AG04450 (cell line): ENCODE measurements around the gene DTX3L. TPM values are rescaled to one million over a fixed set of nuclear protein-coding genes. Genes with fewer than 3 reads are reported as not detected.

Experiments
- CTCF ChIA-PET: fragments of 300-600, 350-600 bp; formaldehyde crosslinking; extraction: SDS; loops from one replicate; lab custom pipeline; 2022; ENCODE audit warnings: antibody characterized with exemption, inconsistent platforms; lab: Charles Lee
- POLR2A ChIA-PET: fragments of 350-600 bp; formaldehyde crosslinking; extraction: SDS; loops from one replicate; lab custom pipeline; 2021; ENCODE audit warnings: antibody characterized with exemption, inconsistent platforms; lab: Yijun Ruan, JAX
- DNase-seq: peaks from one replicate; pipeline ENCODE4 v3.0.0-alpha.2; 2011; ENCODE audit warnings: low read depth, low spot score
- H3K27ac ChIP-seq: one replicate; pipeline ENCODE4 v1.5.1; 2012; ENCODE audit warnings: low read depth, low read length, control low read depth
- H3K27me3 ChIP-seq: one replicate; pipeline ENCODE4 v1.6.0; 2012; ENCODE audit warnings: low read length; ENCODE audit not compliant: control insufficient read depth, insufficient read depth
- H3K4me3 ChIP-seq: 2 replicates; pipeline ENCODE4 v1.5.1; 2011; ENCODE audit warnings: mild to moderate bottlenecking, low read depth, low read length, control low read depth
- H3K9me3 ChIP-seq: 2 replicates; pipeline ENCODE4 v1.5.1; 2012; ENCODE audit warnings: low read length; ENCODE audit not compliant: control insufficient read depth, insufficient read depth
- CTCF ChIP-seq: IDR thresholded peaks from 2 replicates; pipeline ENCODE4 v1.5.1; 2011; ENCODE audit warnings: low read depth, low read length, control low read depth, inconsistent platforms
- polyA plus RNA-seq: library from polyadenylated mRNA; depleted of rRNA; stranded (reverse); fragments of >200 nt; gene quantifications from 2 replicates; pipeline ENCODE4 v1.2.3, GENCODE V29; 2011

DTX3L gene
- polyA plus RNA-seq, 1 experiment = 7.0 TPM

- H3K4me3 ChIP-seq = no peak overlapping the region
These were observed 34.0 kb downstream of the DTX3L start for GRCh38 chr3:122598151-122598550.

GRCh38 chr3:122598556-122598955 lies 34.4 kb downstream of the DTX3L start:
- POLR2A ChIA-PET = no interaction called here
- H3K9me3 ChIP-seq = no peaks in the 10 kb centered on the region
- no peak for TF ChIP-seq CTCF
- no peak overlapping the region for H3K27ac ChIP-seq
- no peaks in the 10 kb centered on the region for H3K27me3 ChIP-seq
- CTCF ChIA-PET = no interaction called here
- no peak for DNase-seq
- no peak overlapping the region for H3K4me3 ChIP-seq

More at GRCh38 chr3:122598151-122598550, 34.0 kb downstream of the DTX3L start:
- DNase-seq = no peak
- Histone ChIP-seq H3K27ac (no peak overlapping the region), H3K9me3 (no peaks in the 10 kb centered on the region), H3K27me3 (no peaks in the 10 kb centered on the region)
- ChIA-PET CTCF (no interaction called here), POLR2A (no interaction called here)
- no peak for TF ChIP-seq CTCF

GRCh38 chr3:122602011-122602710 lies 38.0 kb downstream of the DTX3L start:
- no peak for TF ChIP-seq CTCF
- no peaks in the 10 kb centered on the region for H3K27me3 ChIP-seq
- POLR2A ChIA-PET = no interaction called here
- DNase-seq = no peak
- H3K27ac ChIP-seq = no peak overlapping the region
- H3K9me3 ChIP-seq = no peaks in the 10 kb centered on the region
- CTCF ChIA-PET = no interaction called here
- no peak overlapping the region for H3K4me3 ChIP-seq

GRCh38 chr3:122603056-122603455 lies 38.9 kb downstream of the DTX3L start:
- no peak overlapping the region for H3K4me3 ChIP-seq
- no peak for TF ChIP-seq CTCF
- DNase-seq = no peak
- H3K9me3 ChIP-seq = no peaks in the 10 kb centered on the region
- POLR2A ChIA-PET = no interaction called here
- H3K27me3 ChIP-seq = no peaks in the 10 kb centered on the region
- CTCF ChIA-PET = no interaction called here
- no peak overlapping the region for H3K27ac ChIP-seq

- ChIA-PET POLR2A (no interaction called here), CTCF (no interaction called here)
- no peak for TF ChIP-seq CTCF
- peaks cover 6% of the 10 kb centered on the region; the same call in 1 of the 2 replicates for H3K9me3 ChIP-seq
- H3K4me3 ChIP-seq = no peak overlapping the region
- H3K27me3 ChIP-seq = no peaks in the 10 kb centered on the region
- DNase-seq = no peak
- no peak overlapping the region for H3K27ac ChIP-seq
These were observed 42.2 kb downstream of the DTX3L start for GRCh38 chr3:122606330-122606729.
